Stimulated activated CD4-positive, alpha-beta T cell treated with anti-CD3 and anti-CD28 coated beads, Interleukin-12 subunit alpha, Interleukin-12 subunit beta, amount 100 ng/mL, for 24 hours (primary cell): ENCODE measurements around the gene TENT4B.
A peak's percentile ranks its signal among the peaks of the same experiment; 100 is the strongest.
"Not testable (repeated sequence)": the region's sequence is repeated elsewhere in the genome, so short reads cannot be mapped to it uniquely, and the experiment has no call there.

Experiments used
- DNase-seq, 2 experiments: peaks; one replicate each; pipeline ENCODE4 v3.0.0-alpha.2; 2020; ENCODE audit warnings: low read depth in 2 of 2

Gene TENT4B

DNA sequence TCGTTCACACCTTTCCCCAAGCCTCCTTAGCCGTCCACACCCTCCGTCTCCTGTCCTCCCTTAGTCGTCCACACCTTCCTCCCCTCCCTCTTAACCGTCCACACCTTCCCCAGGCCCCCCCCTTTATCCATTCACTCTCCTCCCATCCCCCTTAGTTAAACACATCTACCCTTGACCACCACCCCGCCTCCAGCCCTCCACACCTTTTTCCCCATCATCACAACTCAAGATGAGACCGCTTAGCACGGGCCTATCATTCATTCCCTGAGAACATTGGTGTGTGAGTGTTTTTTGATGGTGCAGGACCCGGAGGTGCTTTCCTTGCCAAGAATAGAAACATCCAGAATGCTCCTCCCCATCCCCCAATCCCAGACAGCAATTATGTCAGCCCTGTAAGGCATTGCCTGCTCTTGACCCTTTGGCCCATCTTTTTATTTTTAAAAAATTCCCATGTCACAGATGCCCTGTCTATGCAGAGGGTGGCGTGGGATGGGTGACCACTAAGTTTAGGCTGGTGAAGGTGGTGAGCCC lies 1.4 kb downstream of the TENT4B start:
- no peak for DNase-seq

DNA sequence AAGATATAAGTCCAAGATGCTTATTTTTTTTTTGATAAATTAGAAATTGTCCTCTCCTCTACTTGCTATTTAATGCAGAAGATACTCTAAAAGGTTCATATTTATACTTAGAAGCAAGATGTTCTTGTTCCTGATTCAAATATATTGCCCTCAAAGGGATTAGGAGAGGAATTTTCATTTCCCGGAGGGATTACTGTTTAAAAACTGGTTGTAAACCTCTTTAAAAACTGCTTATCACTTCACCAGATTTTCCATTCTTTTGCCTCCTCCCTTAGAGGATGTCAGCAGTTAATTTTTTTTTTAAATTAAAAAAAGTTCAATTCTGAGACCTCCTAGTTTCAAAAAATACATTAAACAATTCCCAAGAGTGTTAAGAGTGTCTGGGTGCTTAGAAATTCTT lies 2.8 kb downstream of the TENT4B start:
- DNase-seq = no peak

GRCh38 chr16:50156590-50156989 lies 3.5 kb downstream of the TENT4B start:
- no peak for DNase-seq

DNA sequence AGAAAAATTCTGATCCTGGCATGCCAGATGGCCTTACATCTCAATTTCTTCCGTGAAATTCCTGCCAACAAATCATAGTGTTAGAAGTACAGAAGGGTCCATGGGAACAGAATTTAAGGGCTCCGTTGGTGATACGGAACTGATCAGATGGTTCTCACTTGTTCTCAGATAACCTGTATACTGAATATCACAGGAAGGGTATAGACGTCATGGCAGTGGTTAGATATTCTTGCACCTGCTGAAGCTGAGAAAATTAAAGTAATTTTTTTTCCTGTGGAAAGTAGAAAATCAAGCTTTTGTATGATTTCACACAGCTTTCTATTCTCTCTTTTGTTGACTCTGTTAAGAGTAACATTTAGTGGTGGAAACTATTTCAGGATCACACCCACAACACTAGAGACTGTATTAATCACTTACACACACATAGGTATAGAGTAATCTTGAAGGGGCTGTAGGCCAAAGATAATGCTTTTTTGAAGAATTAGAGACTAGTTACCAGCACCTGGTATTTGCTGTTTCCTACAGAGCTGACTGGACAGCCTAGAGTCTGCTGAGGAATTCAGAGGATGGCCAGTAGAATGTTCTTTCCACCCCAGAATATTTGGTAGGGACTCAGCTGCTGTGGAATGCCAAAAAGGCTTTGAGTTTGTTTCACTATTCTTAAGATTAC lies 7.5 kb downstream of the TENT4B start:
- DNase-seq = no peak

- no peak for DNase-seq
Measured at GRCh38 chr16:50161950-50162349, 8.8 kb downstream of the TENT4B start.

- DNase-seq = no peak
Measured at GRCh38 chr16:50165473-50165872, 12.4 kb downstream of the TENT4B start.

GRCh38 chr16:50166511-50167500 lies 13.7 kb downstream of the TENT4B start:
- peak in 1 of 2 experiments; percentile 27 for DNase-seq

DNA sequence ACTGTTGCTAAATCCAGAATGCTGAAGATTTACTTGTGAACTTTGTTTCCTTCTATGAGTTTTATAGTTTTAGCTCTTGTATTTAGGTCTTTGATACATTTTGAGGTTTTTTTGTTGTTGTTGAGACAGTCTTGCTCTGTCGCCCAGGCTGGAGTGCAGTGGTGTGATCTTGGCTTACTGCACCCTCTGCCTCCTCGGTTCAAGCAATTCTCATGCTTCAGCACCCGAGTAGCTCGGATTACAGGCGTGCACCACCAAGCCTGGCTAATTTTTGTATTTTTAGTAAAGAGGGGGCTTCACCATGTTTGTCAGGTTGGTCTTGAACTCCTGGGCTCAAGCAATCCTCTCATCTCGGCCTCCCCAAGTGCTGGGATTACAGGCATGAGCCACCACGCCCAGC lies 14.4 kb downstream of the TENT4B start:
- DNase-seq = no peak

DNA sequence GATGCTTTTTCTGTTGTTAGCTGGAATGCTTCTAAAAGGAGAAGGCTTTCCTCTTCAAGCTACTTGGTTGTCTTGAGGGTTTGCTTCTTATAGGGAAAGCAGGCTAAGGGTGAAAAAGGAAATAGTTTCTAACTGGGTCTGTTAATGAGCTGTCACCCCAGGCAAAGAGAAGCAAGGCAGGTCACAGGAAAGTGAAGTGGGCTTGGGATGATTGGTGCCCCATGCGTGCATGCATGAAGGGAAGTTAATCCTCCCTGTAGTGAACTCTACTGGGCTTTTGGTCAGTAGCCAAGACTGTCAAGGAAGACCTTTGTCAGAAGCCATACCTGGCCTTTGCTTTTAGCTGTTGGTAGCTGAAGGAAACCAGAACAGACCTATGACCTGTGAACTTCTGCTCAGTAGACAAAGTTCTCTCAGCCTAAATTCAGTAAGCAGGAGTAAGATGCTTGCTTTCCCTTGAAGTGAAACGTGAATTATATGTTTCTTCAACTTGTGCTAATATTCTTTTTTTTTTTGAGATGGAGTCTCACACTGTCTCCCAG lies 16.5 kb downstream of the TENT4B start:
- no peak for DNase-seq

GRCh38 chr16:50171773-50172172 lies 18.7 kb downstream of the TENT4B start:
- DNase-seq = not testable (repeated sequence)

DNA sequence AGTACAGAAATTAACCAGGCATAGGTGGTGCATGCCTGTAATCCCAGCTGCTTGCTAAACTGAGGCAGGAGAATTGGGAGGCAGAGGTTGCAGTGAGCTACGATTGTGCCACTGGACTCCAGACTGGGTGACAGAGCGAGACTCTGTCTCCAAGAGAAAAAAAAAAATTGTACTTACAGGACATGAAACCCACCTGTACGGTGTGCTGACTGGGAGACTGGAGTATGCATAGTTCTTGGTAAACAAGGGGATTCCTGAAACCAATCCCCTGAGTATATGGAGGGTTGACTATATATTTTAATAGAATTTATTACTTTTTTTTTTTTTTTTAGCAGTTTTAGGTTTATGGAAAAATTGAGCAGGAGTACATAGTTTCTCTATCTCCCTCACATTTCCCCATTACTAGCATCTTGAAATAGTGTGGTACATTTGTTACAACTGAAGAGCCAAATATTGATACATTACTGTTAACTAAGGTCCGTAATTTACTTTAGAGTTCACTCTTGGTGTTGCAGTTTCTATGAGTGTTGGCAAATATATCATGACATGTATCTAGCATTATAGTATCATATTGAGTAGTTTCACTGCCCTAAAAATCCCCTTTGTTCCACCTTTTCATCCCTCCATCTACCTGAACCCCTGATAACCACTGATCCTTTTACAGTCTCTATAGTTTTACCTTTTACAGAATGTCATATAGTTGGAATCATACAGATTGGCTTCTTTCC lies 19.3 kb downstream of the TENT4B start:
- no peak for DNase-seq

GRCh38 chr16:50173316-50173715 lies 20.2 kb downstream of the TENT4B start:
- no peak for DNase-seq

DNA sequence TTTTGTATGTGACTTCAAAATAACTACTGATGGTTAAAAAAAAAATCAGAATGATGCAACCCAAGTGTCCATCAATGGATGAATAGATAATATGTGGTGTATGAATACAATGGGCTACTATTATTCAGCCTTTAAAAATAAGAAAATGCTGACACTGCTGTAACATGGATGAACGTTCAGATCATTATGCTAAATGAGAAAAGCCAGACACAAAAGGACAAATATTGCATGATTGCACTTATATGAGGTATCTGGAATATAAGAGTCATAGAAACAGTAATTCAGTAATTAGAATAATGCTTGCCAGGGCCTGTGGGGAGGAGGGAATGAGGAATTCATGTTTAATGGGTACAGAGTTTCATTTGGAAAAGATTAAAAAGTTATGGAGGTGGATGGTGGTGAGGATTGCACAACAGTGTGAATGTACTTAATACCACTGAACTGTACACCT lies 25.4 kb downstream of the TENT4B start:
- DNase-seq = no peak

- DNase-seq = no peak
Measured at GRCh38 chr16:50182441-50182840, 29.3 kb downstream of the TENT4B start.

DNA sequence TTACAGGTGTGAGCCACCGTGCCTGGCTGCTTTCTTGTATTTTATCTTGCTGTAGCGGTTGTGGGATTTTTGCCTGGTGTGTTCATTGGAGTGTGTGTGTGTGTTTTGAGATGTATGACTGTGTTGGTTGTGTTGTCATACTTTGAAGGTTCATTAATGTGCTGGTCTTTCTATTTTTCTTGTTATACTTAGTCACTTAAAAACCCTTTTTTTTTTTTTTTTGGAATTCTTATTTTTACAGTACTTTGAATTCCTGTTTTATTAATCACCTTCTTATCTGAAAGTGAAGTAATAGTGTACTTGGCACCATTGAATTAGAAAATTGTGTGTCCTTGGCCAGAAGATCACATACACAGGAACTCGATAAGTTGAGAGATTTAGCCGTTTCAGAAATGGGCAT lies 30.2 kb downstream of the TENT4B start:
- DNase-seq = no peak

DNA sequence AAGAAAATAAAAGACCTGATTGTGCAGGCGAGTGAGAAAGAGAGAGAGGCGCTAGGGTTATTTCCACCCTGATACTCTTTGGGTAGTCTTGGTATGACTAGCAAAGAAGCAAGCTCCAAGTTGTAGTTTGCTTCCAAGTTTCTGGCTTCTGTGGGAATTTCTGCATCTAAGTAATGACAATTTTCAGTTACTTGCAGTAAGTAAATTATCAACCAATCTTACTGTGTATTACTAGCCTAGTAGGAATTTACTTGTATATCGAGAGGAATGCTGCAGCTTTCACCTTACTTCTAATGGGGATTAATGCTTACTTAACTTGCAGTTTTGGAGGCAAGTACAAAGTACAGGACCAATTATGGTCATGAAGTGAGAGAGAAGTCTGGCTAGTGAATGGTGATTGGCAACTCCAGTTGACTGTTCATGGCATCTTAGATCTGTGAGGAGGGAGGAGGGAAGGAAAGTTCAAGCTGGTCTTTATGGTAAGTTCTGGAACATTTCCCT lies 31.9 kb downstream of the TENT4B start:
- no peak for DNase-seq

DNA sequence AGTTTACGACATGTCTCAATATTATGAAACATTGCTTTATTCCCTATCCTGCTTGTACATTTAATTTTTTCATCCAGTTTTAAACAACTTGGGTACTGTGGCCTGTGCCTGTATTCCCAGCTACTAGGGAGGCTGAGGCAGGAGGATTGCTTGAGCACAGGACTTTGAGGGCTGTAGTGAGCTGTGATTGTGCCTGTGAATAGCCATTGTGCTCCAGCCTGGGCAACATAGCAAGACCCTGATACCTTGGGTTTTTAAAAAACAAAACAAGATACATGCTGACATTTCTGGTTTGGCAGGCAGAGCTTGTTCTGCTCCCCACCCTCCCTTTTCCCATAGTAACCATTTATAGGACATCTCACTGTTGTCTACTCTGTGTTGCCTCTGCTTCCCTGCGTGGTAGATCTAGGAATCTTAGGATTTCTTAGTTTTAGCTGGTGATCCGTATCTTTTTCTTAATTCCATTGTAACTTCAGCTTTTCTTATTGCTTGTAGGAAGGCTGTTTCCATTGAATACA lies 35.6 kb downstream of the TENT4B start:
- DNase-seq = no peak

DNA sequence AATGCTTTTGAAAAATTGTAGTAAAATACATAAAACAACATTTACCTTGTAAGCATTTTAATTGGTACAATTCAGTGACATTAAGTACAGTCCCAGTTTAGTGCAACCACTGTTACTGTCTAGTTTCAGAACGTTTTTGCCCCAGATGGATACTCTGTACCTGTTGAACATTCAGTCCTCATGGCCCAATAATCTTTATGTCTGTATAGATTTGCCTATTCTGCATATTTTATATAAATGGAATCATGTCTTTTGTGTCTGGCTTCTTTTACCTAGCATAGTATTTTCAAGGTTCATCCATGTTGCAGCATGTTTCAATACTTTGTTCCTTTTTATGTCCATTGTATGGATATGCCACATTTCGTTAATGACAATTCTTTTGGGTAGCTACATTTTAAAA lies 37.2 kb downstream of the TENT4B start:
- DNase-seq = no peak

DNA sequence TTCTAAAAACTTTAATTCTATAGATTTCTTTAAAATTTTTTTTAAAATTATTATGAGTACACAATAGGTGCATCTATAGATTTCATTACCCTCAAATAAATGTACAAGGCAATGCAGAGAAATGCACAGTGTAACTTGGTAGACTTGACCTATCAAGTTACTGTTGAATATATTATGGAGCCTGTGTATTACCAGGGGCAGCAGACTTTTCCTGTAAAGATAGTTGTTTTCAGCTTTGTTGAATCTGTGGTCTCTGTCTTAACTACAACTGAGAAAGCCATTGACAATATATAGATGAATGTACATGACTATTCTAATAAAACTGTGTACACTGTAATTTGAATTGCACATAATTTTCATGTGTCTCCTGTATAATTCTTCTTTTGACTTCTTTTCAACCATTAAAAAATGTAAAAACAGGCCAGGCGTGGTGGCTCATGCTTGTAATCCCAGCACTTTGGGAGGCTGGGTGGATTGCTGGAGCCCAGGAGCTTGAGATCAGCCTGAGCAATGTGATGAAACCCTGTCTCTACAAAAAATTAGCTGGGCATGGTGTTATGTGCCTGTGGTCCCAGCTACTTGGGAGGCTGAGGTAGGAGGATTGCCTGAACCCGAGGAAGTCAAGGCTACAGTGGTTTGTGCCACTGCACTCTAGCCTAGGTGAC lies 39.4 kb downstream of the TENT4B start:
- DNase-seq = no peak

DNA sequence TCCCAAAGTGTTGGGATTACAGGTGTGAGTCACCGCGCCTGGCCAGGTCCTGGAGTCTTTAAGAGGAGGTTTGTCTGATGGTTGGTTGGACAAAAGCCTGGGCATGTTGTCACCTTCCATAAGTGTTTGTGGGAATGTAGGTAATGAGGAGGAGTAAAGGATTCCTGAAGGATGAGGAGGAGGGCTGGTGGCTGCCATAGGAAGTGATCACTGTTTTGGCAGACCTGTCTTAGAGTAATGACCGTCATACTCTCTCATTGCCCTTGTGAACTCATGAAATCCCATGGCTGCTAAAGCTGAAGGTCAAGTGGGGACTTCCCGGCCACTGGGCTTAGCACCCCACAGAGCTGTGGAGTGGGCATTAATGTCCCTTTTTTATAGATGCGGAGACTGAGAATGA lies 40.5 kb downstream of the TENT4B start:
- DNase-seq = no peak

GRCh38 chr16:50195276-50195675 lies 42.2 kb downstream of the TENT4B start:
- no peak for DNase-seq
